Stimulated activated CD4-positive, alpha-beta T cell treated with anti-CD3 and anti-CD28 coated beads, Interleukin-4, amount 100 ng/mL, for 48 hours (primary cell): ENCODE measurements around the gene TASOR2.

ENCODE experiments used
- DNase-seq, 2 donors: peaks; one replicate each; pipeline ENCODE4 v3.0.0-alpha.2; 2020; ENCODE audit warnings: low read depth in 2 of 2

The TASOR2 gene

DNA sequence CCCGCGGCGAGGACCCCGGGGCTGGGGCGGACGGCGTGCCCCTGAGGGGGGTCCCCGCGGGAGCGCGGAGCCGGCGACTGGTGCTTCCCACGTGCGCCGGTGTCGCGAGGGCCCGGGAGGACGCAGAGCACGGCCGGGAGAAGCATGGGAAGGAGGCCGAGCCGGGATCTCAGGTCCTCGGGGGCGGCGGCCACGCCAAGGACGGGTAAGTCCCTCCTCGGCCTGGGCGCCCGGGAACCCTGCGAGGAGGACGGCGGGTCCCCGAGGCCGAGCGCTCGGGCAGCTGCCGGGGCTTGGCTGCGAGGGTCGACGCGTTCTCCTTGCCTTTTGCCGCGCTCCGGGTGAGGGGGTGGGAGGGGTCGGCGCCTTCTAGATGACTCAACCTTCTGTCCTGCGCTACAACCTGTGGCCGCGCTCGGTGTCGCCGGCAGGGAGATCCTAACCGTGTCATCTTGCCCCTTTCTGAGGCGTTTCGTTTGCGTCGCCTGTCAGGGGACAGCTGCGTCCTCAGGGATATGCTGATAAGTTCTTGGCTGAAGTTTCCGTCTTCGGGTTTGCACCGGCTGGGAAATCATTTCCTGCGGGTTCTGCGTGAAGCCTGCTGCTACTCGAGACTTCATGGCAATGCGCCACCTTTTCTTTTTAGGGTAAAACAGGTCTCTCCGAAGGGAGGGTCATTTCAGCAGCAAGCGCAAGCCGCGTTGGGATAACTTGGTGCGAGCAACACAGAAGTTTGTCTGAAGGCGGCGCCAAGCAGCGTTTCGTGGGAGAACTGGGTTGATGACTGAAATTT, 529 bp downstream of the TASOR2 start:
- peak; percentile 56 to 70 for DNase-seq

DNA sequence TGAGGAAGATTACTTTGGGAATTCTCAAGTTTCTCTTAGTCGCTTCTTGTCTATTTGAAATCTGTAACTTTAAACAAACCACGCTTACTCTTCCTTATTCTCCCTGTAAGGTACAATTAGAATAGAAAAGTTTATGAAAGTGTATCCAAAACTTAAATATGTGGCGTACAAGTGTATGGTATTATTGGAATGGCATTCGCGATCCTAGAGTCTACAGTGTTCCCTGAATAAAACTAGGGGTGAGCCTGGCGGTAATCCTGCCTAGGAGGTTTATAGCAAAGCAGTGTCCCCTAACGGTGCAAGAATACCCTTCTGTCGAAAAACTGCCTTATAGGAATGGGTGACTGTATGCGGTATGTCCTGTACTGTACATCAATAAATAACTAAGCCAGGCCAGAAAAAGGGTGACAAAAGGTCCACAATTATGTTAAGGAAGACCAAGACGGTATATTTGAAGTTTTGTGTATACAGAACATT, 1.2 kb downstream of the TASOR2 start:
- DNase-seq = no peak

DNA sequence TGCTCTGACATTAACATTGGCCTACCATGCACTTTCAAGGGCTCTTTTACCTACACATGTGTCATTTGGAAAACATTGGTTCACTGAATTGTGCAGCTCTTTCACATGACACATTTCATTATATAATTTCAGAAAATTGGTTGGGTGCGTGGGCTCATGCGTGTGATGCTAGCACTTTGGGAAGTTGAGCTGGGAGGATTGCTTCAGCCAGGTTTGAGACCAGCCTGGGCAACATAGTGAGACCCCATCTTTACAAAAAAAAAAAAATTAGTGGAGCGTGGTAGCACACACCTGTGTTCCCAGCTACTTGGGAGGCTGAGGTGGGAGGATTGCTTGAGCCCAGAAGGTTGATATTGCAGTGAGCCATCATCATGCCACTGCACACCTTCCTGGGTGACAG, 3.9 kb downstream of the TASOR2 start:
- DNase-seq = no peak

DNA sequence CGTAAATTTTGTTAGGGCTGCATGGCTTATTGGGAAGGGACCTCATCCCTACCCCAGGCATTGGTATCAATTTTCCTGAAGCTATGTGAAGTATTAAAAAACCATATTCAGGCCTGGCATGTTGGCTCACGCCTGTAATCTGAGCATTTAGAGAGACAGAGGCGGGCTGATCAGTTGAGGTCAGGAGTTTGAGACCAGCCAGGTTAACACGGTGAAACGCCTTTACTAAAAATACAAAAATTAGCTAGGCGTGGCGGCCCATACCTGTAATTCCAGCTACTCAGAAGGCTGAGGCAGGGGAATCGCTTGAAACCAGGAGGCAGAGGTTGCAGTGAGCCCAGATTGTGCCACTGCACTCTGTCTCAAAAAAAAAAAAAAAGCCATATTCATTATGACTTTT, 7.1 kb downstream of the TASOR2 start:
- DNase-seq = no peak

DNA sequence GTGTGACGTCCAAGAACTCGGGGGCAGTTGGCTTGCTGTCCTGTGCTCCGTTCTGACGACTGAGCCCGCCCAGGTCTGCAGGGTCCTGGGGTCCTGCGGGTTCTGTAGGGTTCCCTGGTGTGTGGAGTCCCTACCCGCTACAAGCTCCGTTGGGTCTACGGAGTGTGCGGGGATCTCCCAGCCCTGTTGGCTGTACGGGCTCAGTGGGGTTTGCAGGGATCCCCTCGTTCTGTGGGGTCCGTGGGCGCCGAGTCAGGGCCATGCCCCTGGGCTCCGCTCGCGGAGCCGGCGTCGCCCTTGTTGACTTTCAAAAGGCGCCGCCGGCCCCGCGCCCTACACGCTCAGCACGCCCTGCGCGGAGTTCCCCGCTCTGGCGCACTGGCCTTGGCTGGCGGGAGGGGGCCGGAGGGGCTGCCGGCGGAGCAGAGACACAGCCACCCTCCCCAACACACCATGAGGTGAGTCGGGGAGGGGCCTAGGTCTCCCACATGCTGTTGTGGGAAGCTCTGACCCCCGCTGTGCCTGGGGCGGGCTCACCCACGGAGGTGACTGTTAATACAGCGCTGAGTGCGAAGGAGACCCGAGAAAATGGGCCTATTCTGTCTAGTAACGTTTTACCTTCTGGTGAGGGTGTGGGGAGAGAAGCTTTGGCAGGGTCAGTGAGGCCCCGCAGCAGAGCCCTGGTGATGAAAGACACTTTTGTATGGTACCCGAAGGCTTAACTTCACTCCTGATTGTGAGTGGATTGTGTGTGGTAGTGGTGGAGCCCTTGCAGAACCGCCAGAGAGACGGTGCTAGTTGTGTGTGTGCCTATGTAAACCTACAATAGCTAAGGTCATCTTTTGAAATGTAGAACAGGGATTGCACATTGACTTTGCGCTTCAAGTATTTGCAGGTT, 8.1 kb downstream of the TASOR2 start:
- DNase-seq = peak; percentile 45 to 48

DNA sequence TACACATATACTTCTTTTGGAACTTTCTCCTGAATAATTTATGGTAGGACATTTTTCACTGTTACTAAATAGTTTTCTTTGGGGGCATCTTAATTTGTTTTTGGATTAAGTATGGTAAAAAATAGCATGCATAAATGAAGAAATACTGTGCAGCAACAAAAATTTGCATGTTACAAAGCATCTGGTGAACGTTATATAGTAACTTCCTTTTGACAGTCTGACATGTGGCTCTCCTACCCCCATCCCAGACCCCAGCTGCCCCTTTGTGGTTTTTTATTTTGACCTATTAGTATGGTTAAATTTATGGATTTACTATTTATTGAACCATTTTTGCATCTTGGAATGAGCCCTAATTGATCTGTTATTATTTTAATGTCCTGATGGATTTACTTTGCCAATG, 9.9 kb downstream of the TASOR2 start:
- no peak for DNase-seq

DNA sequence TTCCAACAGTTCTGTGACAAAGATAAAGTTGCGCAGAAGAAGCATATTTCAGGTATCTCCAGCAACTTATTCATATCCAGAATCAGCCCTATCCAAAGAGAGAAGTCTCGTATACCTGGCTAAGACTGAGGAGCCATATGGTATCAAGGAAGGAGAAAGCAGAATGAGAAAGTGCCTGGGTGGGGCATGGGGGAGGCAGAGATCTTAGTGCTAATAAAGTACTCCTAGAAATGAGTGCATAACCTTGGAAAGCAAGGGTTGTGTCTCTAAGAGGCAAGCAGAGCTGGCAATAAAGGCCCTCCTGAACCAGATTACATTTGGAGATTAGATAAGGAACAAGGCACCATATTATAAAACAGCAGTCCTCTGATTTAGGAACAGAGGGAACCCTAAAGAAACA, 12.7 kb downstream of the TASOR2 start:
- DNase-seq = no peak

DNA sequence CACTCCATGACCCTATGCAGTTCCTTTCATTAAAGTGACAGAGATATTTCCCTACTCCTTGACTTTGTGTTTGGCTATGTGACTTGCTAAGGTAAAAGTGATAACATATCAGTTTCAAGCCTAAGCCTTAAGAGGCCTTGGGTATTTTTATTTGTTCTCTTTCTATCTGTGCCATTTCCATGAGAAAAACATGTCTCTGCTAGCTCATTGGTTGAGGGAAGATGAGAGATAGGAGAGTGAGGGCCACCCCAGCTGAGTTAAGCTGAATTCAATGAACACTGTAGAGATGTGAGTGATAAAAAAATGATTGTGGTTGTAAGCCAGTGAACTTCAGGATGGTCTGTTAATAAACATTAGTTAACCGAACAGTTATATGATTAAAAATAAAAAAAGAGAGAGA, 13.4 kb downstream of the TASOR2 start:
- no peak for DNase-seq

DNA sequence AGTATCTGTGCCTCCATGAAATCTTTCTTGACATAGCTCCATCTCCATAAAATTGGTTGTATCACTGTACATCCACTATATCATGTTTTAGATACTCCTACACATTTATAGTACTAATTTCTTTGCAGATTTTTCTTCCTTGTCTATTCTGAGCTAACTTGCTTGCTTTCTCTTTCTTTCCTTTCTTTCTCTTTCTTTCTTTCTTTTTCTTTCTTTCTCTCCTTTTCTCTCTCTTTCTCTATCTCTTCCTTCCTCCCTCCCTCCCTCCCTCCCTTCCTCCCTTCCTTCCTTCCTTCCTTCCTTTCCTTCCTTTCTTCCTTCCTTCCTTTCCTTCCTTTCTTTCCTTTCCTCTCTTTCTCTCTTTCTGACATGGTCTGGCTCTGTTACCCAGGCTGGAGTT, 23.7 kb downstream of the TASOR2 start:
- DNase-seq = no peak

DNA sequence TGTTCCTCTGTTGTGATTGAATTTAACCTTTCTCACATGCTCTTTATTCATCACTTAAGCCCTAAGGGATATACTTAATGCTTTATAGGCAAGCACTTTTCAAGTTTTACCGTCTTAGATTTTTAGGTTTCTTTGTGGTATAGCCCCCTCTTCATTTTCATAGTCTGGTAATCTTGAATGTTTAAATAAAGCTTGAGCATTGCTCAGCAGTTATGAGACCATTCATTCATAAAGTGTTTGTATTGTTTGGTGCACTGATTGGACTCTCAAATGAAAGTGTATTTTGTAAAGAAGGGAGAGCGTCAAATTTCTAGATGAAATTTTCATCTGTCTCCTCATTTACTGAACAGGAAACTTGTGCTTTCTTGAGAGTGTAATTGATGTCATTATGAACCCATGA, 25.2 kb downstream of the TASOR2 start:
- no peak for DNase-seq

DNA sequence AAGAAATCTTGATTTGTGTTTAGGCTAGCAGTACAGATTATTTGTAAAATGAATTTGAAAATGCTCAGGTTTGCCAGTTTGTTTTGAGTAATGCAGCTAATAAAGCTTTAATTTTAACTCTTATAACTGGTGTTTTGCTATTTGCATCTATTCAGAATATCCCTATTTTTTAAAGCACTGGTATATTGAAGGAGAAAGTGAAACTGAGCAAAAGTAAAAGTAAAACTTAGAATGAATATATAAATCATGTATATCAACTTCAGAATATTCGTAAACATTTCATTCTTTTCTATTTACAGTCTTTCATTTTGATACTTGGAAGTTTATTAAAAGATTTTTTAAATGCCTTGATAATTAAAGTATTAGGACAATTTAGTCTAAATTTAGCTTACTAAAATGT, 26.2 kb downstream of the TASOR2 start:
- no peak for DNase-seq

DNA sequence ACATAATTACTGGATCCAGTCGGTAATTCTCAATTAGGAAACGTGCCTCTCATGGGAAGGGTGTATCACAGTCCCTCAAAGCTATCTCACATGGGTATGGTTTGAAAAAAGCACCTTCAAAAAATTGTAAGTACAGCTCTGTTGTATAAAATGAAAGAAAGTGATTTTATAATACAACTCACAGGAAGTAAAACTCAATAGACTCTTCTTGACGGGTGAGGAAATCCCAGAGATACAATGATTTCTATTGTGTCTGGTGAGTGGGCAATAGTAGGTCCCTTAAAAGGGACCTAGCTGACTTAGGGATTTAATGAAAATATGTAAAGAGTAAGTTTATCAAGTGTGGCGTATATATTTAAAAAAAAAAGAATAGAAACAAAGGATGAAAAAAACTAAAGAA, 27.0 kb downstream of the TASOR2 start:
- DNase-seq = no peak

DNA sequence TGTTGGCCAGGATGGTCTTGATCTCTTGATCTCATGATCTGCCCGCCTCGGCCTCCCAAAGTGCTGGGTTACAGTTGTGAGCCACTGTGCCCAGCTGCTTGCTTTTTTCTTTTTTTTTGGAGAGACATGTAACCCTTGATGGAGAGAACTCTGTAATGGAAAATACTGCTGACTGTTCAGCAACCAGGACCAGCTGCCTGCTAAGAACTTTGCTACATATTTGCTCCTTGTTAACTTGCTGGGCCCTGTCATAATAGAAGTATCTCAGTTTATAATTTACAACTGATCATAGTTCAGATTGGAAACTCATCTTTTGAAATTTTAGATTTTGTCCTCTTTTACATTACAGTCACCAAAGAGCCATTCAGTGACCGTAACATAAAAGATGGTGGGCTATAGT, 34.9 kb downstream of the TASOR2 start:
- DNase-seq = no peak

DNA sequence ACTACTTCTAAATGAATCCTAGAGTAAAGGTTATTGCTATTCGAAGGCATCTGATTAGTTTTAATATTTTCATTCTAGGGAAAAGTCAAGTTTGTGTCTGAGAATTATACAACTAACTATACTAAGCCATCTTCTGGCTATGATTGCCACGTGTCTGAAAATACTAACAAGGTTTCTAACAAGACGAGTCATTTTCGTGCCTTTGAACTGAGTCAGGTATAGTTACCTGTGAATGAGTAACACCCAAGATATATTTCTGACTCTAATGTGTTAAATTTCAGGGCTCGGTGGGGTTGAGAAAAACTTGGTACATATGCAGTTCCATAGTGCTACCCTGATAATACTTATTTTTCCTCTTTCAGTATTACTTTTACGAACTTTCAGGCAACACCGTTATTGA, 35.5 kb downstream of the TASOR2 start:
- no peak for DNase-seq

DNA sequence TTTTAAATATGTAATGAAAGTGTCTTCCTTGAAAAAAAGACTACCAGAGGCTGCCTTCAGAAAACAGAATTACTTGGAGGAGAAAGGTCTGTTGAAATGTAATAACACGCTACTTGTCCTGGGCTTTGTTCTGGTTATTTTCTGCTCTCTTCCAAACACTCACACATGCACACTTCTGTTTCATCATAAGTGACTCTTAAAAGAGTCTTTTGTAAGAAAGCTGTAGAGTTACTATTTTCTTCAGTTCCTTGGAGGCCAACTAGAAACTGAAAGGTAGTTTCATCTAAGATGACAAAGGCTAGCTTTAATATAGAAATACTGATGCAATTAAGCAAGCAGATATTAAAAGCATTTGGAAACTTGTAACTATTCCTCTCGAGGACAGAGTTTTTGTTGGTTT, 39.1 kb downstream of the TASOR2 start:
- DNase-seq = no peak

DNA sequence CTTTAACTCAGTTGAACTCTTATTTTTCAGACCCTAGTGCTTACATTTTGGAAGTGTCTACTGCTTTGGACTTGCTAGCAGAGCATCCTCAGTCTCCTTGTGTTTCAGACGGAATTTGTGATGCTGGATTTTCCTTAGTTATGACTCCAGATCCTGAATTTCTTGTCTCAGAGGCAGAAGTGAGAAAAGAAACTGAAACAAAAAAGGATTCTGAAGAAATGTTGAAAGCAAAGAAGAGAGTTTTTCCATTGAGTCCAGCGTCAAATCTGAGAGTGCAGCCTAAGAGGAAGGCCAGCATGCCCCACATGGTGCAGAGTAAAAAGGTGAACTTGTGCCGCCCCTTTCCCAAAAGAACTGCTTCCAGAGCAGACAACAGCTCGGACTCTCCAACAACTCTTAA, 46.1 kb downstream of the TASOR2 start:
- DNase-seq = no peak

DNA sequence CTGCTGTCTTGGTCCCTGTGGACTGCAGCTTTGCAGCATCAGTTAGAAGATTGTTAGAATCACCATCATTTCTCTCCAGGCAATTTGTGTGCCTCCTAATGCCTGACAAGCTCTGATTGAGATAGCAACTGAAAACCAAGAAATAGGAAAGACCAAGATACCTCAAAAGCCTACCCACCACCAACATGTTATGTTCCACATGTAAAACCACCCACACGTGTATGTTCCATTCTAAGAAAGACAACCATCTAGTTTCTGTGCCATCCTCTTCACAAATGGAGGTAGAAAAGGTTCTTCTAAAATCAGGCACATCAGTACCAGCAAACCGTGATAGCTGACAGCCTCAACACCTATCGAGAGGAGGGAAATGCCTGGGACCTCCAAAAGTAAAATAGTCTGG, 46.9 kb downstream of the TASOR2 start:
- DNase-seq = no peak

DNA sequence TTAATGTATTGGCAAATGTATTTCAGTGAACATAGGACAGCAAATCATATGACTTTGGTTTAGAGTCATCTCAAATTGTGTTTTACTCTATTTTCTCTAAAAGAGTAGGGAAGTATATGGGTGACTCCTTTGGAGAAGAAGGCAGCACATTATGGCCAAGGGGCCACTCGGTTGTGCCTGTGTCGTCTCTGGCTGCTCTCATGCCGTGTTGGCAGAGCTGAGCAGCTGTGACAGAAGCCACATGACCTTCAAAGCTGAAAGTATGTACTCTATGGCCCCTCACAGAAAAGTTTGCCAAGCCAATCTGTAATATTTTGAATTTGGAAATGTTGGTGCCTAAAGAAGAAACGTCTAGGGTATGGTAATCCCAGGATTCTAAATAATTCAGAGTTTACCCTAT, 47.5 kb downstream of the TASOR2 start:
- no peak for DNase-seq
